K562 (cell line): ENCODE data around the gene GOLGB1. TPM values are rescaled to one million over a fixed set of nuclear protein-coding genes. Genes with fewer than 3 reads are reported as not detected.

Experiments used
- CBX2 ChIP-seq: fragments of 200-600 bp; sonication (generic); IDR thresholded peaks from one replicate; pipeline ENCODE4 v1.6.1; 2012; ENCODE audit warnings: mild to moderate bottlenecking, low read length, inconsistent platforms; ENCODE audit not compliant: insufficient read depth, poor library complexity, severe bottlenecking
- CHAMP1 ChIP-seq: fragments of 450-650 bp; IDR thresholded peaks from 2 replicates; pipeline ENCODE4 v1.6.1; 2016; ENCODE audit warnings: mild to moderate bottlenecking
- DNMT1 ChIP-seq: fragments of 450-650 bp; IDR thresholded peaks from 2 replicates; pipeline ENCODE4 v1.6.1; 2016; ENCODE audit warnings: antibody characterized with exemption, mild to moderate bottlenecking
- ILK ChIP-seq: fragments of 450-650 bp; IDR thresholded peaks from 2 replicates; pipeline ENCODE4 v1.6.1; 2016; ENCODE audit warnings: missing genetic modification characterization, low read depth, mild to moderate bottlenecking, missing compliant biosample characterization, moderate library complexity, borderline replicate concordance
- LEF1 ChIP-seq: fragments of 450-650 bp; IDR thresholded peaks from 2 replicates; pipeline ENCODE4 v1.6.1; 2016; ENCODE audit warnings: mild to moderate bottlenecking
- NCOA4 ChIP-seq: fragments of 450-650 bp; IDR thresholded peaks from 2 replicates; pipeline ENCODE4 v1.6.1; 2018; ENCODE audit warnings: mild to moderate bottlenecking; ENCODE audit not compliant: partially characterized antibody
- ZNF24 ChIP-seq: fragments of 450-650 bp; IDR thresholded peaks from 2 replicates; pipeline ENCODE4 v1.6.1; 2016
- ZNF384 ChIP-seq: IDR thresholded peaks from 2 replicates; pipeline ENCODE4 v1.6.1; 2012; ENCODE audit warnings: low read depth, low read length, improper control_type of control experiment
- ZNF766 ChIP-seq: fragments of 200-800 bp; sonication (Bioruptor generic); conservative IDR thresholded peaks from 2 replicates; pipeline ENCODE4 v1.6.1; 2016; ENCODE audit warnings: missing genetic modification characterization, missing compliant biosample characterization
- polyA plus RNA-seq, 8 experiments: library from polyadenylated mRNA; depleted of rRNA in 4 of 8; stranded (reverse) in 5 of 8; unstranded in 3 of 8; fragments of >200 nt; fragmentation: Nextera tagmentation in 2 of 8; fragmentation: Illumina TruSeq in 1 of 8; extraction: Ambion mirVana in 2 of 8; extraction: Trizol in 1 of 8; gene quantifications; 2 replicates each; pipeline versions ENCODE4 v1.2.1 to v1.2.3, GENCODE V29; 2011 to 2014; ENCODE audit warnings: inconsistent platforms in 1 of 8, missing spikeins in 1 of 8
- total RNA-seq, 7 experiments: library from RNA; depleted of rRNA in 6 of 7; stranded (reverse); fragments of >200 nt in 6 of 7; fragmentation: Illumina TruSeq in 2 of 7; extraction: Trizol in 2 of 7; gene quantifications; 2 replicates each; pipeline versions ENCODE4 v1.2.1 to v1.2.3, GENCODE V29; 2011 to 2021; ENCODE audit warnings: low replicate concordance in 1 of 7
- TF ChIP-seq, protein P1 (sequence below): IDR thresholded peaks from 2 replicates; pipeline ENCODE4 v1.6.1; 2011; ENCODE audit not compliant: insufficient read length; ENCODE audit errors: extremely low read depth
- TF ChIP-seq, protein P2 (sequence below): fragments of 450-650 bp; formaldehyde crosslinking; IDR thresholded peaks from 2 replicates; pipeline ENCODE4 v1.4.0; 2020; ENCODE audit warnings: mild to moderate bottlenecking

Gene GOLGB1
- total and polyA plus RNA-seq, 9 of the 15 experiments (the other 6 are each of a cell fraction or from before 2014, with no cell fraction given), result 4.0 to 16.3 (median 9.7) TPM

DNA sequence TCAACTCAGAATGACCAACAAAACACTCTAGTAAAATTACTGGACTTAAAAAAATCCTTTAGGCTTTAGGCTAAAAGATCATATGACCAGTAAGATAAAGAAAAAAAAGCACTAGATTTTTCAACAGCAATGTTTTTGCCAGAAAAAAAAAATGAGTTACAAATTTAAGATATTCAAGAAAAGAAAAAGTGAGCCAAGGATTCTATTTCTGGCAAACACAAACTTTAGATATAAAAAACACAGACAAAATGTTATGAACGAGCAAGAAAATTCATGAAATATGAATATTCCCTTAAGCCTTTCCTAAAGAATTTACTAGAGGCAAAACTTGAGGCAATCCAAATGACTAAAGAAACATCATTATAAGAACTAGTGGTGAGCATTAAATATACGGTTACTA, 8.6 kb downstream of the GOLGB1 start (continued):
- TF ChIP-seq CBX2 (no peak), ZNF24 (no peak), ZNF384 (no peak), DNMT1 (no peak), CHAMP1 (no peak), ZNF766 (CRISPR knock-in tag) (no peak), NCOA4 (no peak), ILK (tag) (no peak), LEF1 (no peak)
- TF ChIP-seq, protein P1, sequence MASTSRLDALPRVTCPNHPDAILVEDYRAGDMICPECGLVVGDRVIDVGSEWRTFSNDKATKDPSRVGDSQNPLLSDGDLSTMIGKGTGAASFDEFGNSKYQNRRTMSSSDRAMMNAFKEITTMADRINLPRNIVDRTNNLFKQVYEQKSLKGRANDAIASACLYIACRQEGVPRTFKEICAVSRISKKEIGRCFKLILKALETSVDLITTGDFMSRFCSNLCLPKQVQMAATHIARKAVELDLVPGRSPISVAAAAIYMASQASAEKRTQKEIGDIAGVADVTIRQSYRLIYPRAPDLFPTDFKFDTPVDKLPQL, result no peak
- TF ChIP-seq, protein P2, sequence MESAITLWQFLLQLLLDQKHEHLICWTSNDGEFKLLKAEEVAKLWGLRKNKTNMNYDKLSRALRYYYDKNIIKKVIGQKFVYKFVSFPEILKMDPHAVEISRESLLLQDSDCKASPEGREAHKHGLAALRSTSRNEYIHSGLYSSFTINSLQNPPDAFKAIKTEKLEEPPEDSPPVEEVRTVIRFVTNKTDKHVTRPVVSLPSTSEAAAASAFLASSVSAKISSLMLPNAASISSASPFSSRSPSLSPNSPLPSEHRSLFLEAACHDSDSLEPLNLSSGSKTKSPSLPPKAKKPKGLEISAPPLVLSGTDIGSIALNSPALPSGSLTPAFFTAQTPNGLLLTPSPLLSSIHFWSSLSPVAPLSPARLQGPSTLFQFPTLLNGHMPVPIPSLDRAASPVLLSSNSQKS (CRISPR knock-in tag), result no peak
